H9 (cell line): ENCODE measurements around the gene JPT2. TPM values are rescaled to one million over a fixed set of nuclear protein-coding genes. Genes with fewer than 3 reads are reported as not detected.

Experiments
- DNase-seq: peaks from one replicate; pipeline ENCODE4 v3.0.0-alpha.2; 2017
- H2AFZ ChIP-seq: one replicate; pipeline ENCODE4 v1.6.1; 2013; ENCODE audit warnings: mild to moderate bottlenecking, low read length, control low read depth, moderate library complexity
- H2AK5ac ChIP-seq: 2 replicates; pipeline ENCODE4 v1.6.1; 2013; ENCODE audit warnings: low read length, control low read depth, mixed read lengths; ENCODE audit not compliant: insufficient read length
- H2BK120ac ChIP-seq: one replicate; pipeline ENCODE4 v1.6.1; 2013; ENCODE audit warnings: low read depth, mild to moderate bottlenecking, low read length, control low read depth, inconsistent platforms; ENCODE audit not compliant: poor library complexity, severe bottlenecking
- H2BK12ac ChIP-seq: 2 replicates; pipeline ENCODE4 v1.6.1; 2013; ENCODE audit warnings: low read length, control low read depth, mixed read lengths, low read depth; ENCODE audit not compliant: insufficient read length
- H2BK15ac ChIP-seq: 2 replicates; pipeline ENCODE4 v1.6.1; 2013; ENCODE audit warnings: low read depth, low read length, control low read depth
- H2BK20ac ChIP-seq: one replicate; pipeline ENCODE4 v1.6.1; 2013; ENCODE audit warnings: low read depth, mild to moderate bottlenecking, low read length, control low read depth, inconsistent platforms; ENCODE audit not compliant: poor library complexity, severe bottlenecking
- H2BK5ac ChIP-seq: 2 replicates; pipeline ENCODE4 v1.6.1; 2013; ENCODE audit warnings: low read length, control low read depth, mixed read lengths; ENCODE audit not compliant: insufficient read length
- H3K14ac ChIP-seq: 2 replicates; pipeline ENCODE4 v1.6.1; 2013; ENCODE audit warnings: low read length, control low read depth; ENCODE audit not compliant: insufficient read depth
- H3K18ac ChIP-seq: 2 replicates; pipeline ENCODE4 v1.6.1; 2013; ENCODE audit warnings: low read depth, mild to moderate bottlenecking, mixed read lengths, low read length, control low read depth; ENCODE audit not compliant: insufficient read length
- H3K23ac ChIP-seq: 2 replicates; pipeline ENCODE4 v1.6.1; 2013; ENCODE audit warnings: low read length, control low read depth, mixed read lengths, low read depth; ENCODE audit not compliant: insufficient read length
- H3K23me2 ChIP-seq: 2 replicates; pipeline ENCODE4 v1.6.1; 2013; ENCODE audit warnings: low read depth, mild to moderate bottlenecking, mixed read lengths, low read length, control low read depth; ENCODE audit not compliant: insufficient read length, poor library complexity, severe bottlenecking
- H3K27ac ChIP-seq: 2 replicates; pipeline ENCODE4 v1.5.1; 2013; ENCODE audit warnings: low read length, control low read depth, mixed read lengths, low read depth; ENCODE audit not compliant: insufficient read length
- H3K27me3 ChIP-seq: 2 replicates; pipeline ENCODE4 v1.6.1; 2013; ENCODE audit warnings: low read length, control low read depth, inconsistent platforms; ENCODE audit not compliant: insufficient read depth
- H3K4ac ChIP-seq: 2 replicates; pipeline ENCODE4 v1.6.1; 2013; ENCODE audit warnings: low read depth, mild to moderate bottlenecking, control low read depth, inconsistent platforms, low read length, moderate library complexity
- H3K4me1 ChIP-seq: 2 replicates; pipeline ENCODE4 v1.6.1; 2013; ENCODE audit warnings: low read length, control low read depth, inconsistent platforms; ENCODE audit not compliant: insufficient read depth
- H3K4me2 ChIP-seq: 2 replicates; pipeline ENCODE4 v1.6.1; 2013; ENCODE audit warnings: low read length, control low read depth, mixed read lengths; ENCODE audit not compliant: insufficient read length, insufficient read depth
- H3K56ac ChIP-seq: 2 replicates; pipeline ENCODE4 v1.6.1; 2013; ENCODE audit warnings: low read depth, mild to moderate bottlenecking, mixed read lengths, low read length, control low read depth; ENCODE audit not compliant: insufficient read length
- H3K79me1 ChIP-seq: 2 replicates; pipeline ENCODE4 v1.6.1; 2013; ENCODE audit warnings: low read depth, mild to moderate bottlenecking, moderate library complexity, low read length, control low read depth, inconsistent platforms; ENCODE audit not compliant: insufficient read depth, poor library complexity, severe bottlenecking
- H3K79me2 ChIP-seq: 2 replicates; pipeline ENCODE4 v1.6.1; 2013; ENCODE audit warnings: low read length, control low read depth, inconsistent platforms; ENCODE audit not compliant: insufficient read depth
- H3K9ac ChIP-seq: 2 replicates; pipeline ENCODE4 v1.6.1; 2013; ENCODE audit warnings: low read length, control low read depth, mixed read lengths; ENCODE audit not compliant: insufficient read length; ENCODE audit errors: extremely low read depth
- H3K9me3 ChIP-seq: one replicate; pipeline ENCODE4 v1.6.1; 2013; ENCODE audit warnings: low read depth, low read length, inconsistent platforms; ENCODE audit not compliant: control insufficient read depth
- H3T11ph ChIP-seq: one replicate; pipeline ENCODE4 v1.6.1; 2013; ENCODE audit warnings: mild to moderate bottlenecking, low read length, control low read depth, inconsistent platforms
- H4K20me1 ChIP-seq: one replicate; pipeline ENCODE4 v1.6.1; 2013; ENCODE audit not compliant: control insufficient read depth, insufficient read length, insufficient read depth
- H4K5ac ChIP-seq: 2 replicates; pipeline ENCODE4 v1.6.1; 2013; ENCODE audit warnings: low read depth, mild to moderate bottlenecking, mixed read lengths, low read length, control low read depth; ENCODE audit not compliant: insufficient read length
- H4K8ac ChIP-seq: replicated peaks from 2 replicates; pipeline ENCODE4 v1.6.1; 2013; ENCODE audit warnings: low read length, control low read depth, mixed read lengths, low read depth; ENCODE audit not compliant: insufficient read length
- H4K91ac ChIP-seq: 2 replicates; pipeline ENCODE4 v1.6.1; 2013; ENCODE audit warnings: low read depth, mild to moderate bottlenecking, moderate library complexity, mixed read lengths, low read length, control low read depth; ENCODE audit not compliant: insufficient read length
- H3K27ac Mint-ChIP-seq, 3 experiments: 2 replicates in 2 of 3; 3 replicates in 1 of 3; pipeline ENCODE4 v1.8.0; 2020 to 2021; ENCODE audit warnings: mixed read lengths in 3 of 3, mild to moderate bottlenecking in 1 of 3, moderate library complexity in 1 of 3
- H3K27me3 Mint-ChIP-seq: 2 replicates; pipeline ENCODE4 v1.8.0; 2021; ENCODE audit warnings: low read depth, mild to moderate bottlenecking, moderate library complexity, mixed read lengths
- H3K36me3 Mint-ChIP-seq, 3 experiments: 2 replicates in 2 of 3; 3 replicates in 1 of 3; pipeline ENCODE4 v1.8.0; 2020 to 2021; ENCODE audit warnings: low read depth in 3 of 3, mixed read lengths in 3 of 3; ENCODE audit not compliant: insufficient read depth in 1 of 3
- H3K4me1 Mint-ChIP-seq, 2 experiments: 2 replicates each; pipeline ENCODE4 v1.8.0; 2020; ENCODE audit warnings: mixed read lengths in 2 of 2
- H3K4me3 Mint-ChIP-seq, 2 experiments: 2 replicates in 1 of 2; 3 replicates in 1 of 2; pipeline ENCODE4 v1.8.0; 2020 to 2021; ENCODE audit warnings: mild to moderate bottlenecking in 2 of 2, mixed read lengths in 2 of 2, moderate library complexity in 1 of 2
- H3K9me3 Mint-ChIP-seq, 2 experiments: 2 replicates in 1 of 2; 3 replicates in 1 of 2; pipeline ENCODE4 v1.8.0; 2020; ENCODE audit warnings: mild to moderate bottlenecking in 2 of 2, mixed read lengths in 2 of 2, moderate library complexity in 1 of 2
- CTCF ChIP-seq: fragments of 200-600 bp; sonication (generic); conservative IDR thresholded peaks from 3 replicates; pipeline ENCODE4 v1.8.0; 2021; ENCODE audit warnings: antibody characterized with exemption, mild to moderate bottlenecking
- WGBS: extraction: QIAGEN DNeasy Blood & Tissue Kit; methylation state at CpG from one replicate; pipeline ENCODE4 v1.1.7; 2013; ENCODE audit warnings: missing lambda C conversion rate, low lambda C conversion rate, mixed read lengths; ENCODE audit not compliant: insufficient read length; ENCODE audit errors: extremely low coverage; 5-methylcytosine and 5-hydroxymethylcytosine counted together
- total RNA-seq: library from RNA; stranded (reverse); gene quantifications from 2 replicates; pipeline ENCODE4 v1.2.1, GENCODE V29; 2021

The JPT2 gene
- total RNA-seq, 1 experiment from 2014 or later = 206 TPM

- no peak overlapping the region for H2BK12ac ChIP-seq
- no peak overlapping the region for H2BK15ac ChIP-seq
- H2BK120ac ChIP-seq = no peak overlapping the region
- Mint-ChIP-seq H3K27me3 (no peaks in the 10 kb centered on the region), H3K27ac (no peak overlapping the region; a peak in 1 of 7 replicates), H3K9me3 (no peaks in the 10 kb centered on the region), H3K36me3 (peaks cover 25 to 79% (median 57%) of the 10 kb centered on the region in 3 experiments), H3K4me3 (no peak overlapping the region), H3K4me1 (no peaks in the 10 kb centered on the region)
- no peak for TF ChIP-seq CTCF
- no peak overlapping the region for H3K9ac ChIP-seq
- no peak overlapping the region for H3K27ac ChIP-seq
- no CpG with 5 or more reads among the region's 11 CpGs for WGBS
- H2BK20ac ChIP-seq = no peak overlapping the region
- H4K8ac ChIP-seq = no peak overlapping the region
- H3K4me1 ChIP-seq = no peaks in the 10 kb centered on the region
- no peak overlapping the region for H2AK5ac ChIP-seq
- 0 out of 2 replicates have a peak, but pooled peaks cover 2% of the 10 kb centered on the region for H3K79me2 ChIP-seq
- no peak for DNase-seq
- H4K5ac ChIP-seq = no peak overlapping the region
- no peak overlapping the region for H3K23ac ChIP-seq
- H3K56ac ChIP-seq = no peak overlapping the region
- H3K23me2 ChIP-seq = no peaks in the 10 kb centered on the region
- H2AFZ ChIP-seq = no peak overlapping the region
- no peaks in the 10 kb centered on the region for H4K20me1 ChIP-seq
- H3K18ac ChIP-seq = no peak overlapping the region
- H3K4me2 ChIP-seq = no peak overlapping the region
- no peaks in the 10 kb centered on the region for H3K27me3 ChIP-seq
- no peaks in the 10 kb centered on the region for H3K79me1 ChIP-seq
- H4K91ac ChIP-seq = no peak overlapping the region
- H3K9me3 ChIP-seq = no peaks in the 10 kb centered on the region
- no peak overlapping the region for H3K14ac ChIP-seq
- H3T11ph ChIP-seq = no peak overlapping the region
- H3K4ac ChIP-seq = no peak overlapping the region
- no peak overlapping the region for H2BK5ac ChIP-seq
Measured at GRCh38 chr16:1639860-1640259, 38.2 kb upstream of the JPT2 start.
